Gastrocnemius medialis (tissue), 4 donors: ENCODE measurements around the gene INF2. TPM values are rescaled to one million over a fixed set of nuclear protein-coding genes. Genes with fewer than 3 reads are reported as not detected.

Experiments used
- ATAC-seq, 2 donors: fragments of 150-250 bp; one replicate each; pipeline ENCODE4 v1.9.1; 2016
- DNase-seq, 2 donors: peaks; one replicate each; pipeline ENCODE4 v3.0.0-alpha.2; 2019
- H3K27ac ChIP-seq, 4 donors: fragments of 200-600 bp; sonication (generic); 1 replicate in 1 of 4; 2 replicates in 3 of 4; pipeline ENCODE4 v1.5.1; 2016 to 2018; ENCODE audit warnings: mild to moderate bottlenecking in 2 of 4, moderate library complexity in 1 of 4
- H3K27me3 ChIP-seq, 3 donors: fragments of 200-600 bp; sonication (generic) in 2 of 3; 1 replicate in 1 of 3; 2 replicates in 2 of 3; pipeline versions ENCODE4 v1.5.1 to v1.6.0; 2016 to 2019; ENCODE audit warnings: mild to moderate bottlenecking in 1 of 3, moderate library complexity in 1 of 3
- H3K36me3 ChIP-seq, 2 donors: fragments of 200-600 bp; sonication (generic) in 1 of 2; one replicate each; pipeline ENCODE4 v1.5.1; 2017 to 2018
- H3K4me1 ChIP-seq, 2 donors: fragments of 200-600 bp; sonication (generic) in 1 of 2; one replicate each; pipeline ENCODE4 v1.5.1; 2016 to 2017; ENCODE audit warnings: mild to moderate bottlenecking in 2 of 2
- H3K4me3 ChIP-seq, 4 donors: fragments of 200-600 bp; sonication (generic) in 3 of 4; 1 replicate in 1 of 4; 2 replicates in 3 of 4; pipeline ENCODE4 v1.5.1; 2016 to 2019; ENCODE audit warnings: mild to moderate bottlenecking in 2 of 4
- H3K9me3 ChIP-seq, 3 donors: fragments of 200-600 bp; sonication (generic) in 2 of 3; 1 replicate in 1 of 3; 2 replicates in 2 of 3; pipeline ENCODE4 v1.5.1; 2016 to 2019
- POLR2A ChIP-seq, 2 donors: fragments of 450-650 bp; IDR thresholded peaks; one replicate each; pipeline ENCODE4 v1.6.1; 2017; ENCODE audit warnings: antibody characterized with exemption in 2 of 2, mild to moderate bottlenecking in 2 of 2, moderate library complexity in 2 of 2
- in situ Hi-C, 4 donors: fragments of 200-750 bp; cut with MboI; loops; one replicate each; pipeline versions ENCODE4 v1.15.0 to v1.8.0; 2017; ENCODE audit warnings: low sequenced_read_pairs in 4 of 4
- intact Hi-C: fragments of 100-400 bp; cut with DNase I; formaldehyde crosslinking; loops from one replicate; pipeline ENCODE4 v1.15.1; 2023; ENCODE audit warnings: low total_unique reads
- total RNA-seq, 4 donors: library from RNA; depleted of rRNA; stranded (reverse); fragments of >200 nt; gene quantifications; one replicate each; pipeline versions ENCODE4 v1.1.0 to v1.2.3, GENCODE V29; 2016
- TF ChIP-seq, protein P1 (sequence below), 5 experiments: fragments of 450-650 bp in 3 of 5; fragments of 200-600 bp in 2 of 5; sonication (generic) in 2 of 5; IDR thresholded peaks in 4 of 5; conservative IDR thresholded peaks in 1 of 5; 1 replicate in 4 of 5; 2 replicates in 1 of 5; pipeline ENCODE4 v1.5.1; 2016 to 2019; ENCODE audit warnings: antibody characterized with exemption in 5 of 5, mild to moderate bottlenecking in 3 of 5, moderate library complexity in 3 of 5

The INF2 gene
- total RNA-seq, 4 donors from 2014 or later = 11.6 to 34.6 (median 19.7) TPM

DNA sequence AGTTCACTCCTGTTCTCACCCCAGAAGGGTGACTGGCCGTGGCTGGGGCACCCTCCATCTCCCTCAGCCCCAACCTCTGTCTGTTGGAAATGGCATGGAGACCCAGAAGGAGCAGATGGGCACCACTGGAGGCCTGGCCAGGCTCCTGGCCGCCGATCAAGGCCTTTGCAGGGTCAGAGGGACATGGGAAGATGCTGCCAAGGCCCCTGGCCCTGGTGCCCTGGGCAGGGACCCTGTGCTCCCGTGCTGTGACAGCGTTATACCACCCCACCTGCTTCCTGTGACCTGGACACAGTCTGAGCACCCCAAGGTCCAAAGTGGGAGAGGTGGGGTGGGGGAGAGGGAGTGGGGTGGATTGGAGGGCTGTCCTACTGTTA, 3.5 kb downstream of the INF2 start:
- H3K4me3 ChIP-seq = no peak overlapping the region
- H3K4me1 ChIP-seq = peaks cover 21 to 41% of the 10 kb centered on the region in 2 donors
- no peak for TF ChIP-seq POLR2A (IDR thresholded peaks at IDR 0.05)
- TF ChIP-seq, protein P1, sequence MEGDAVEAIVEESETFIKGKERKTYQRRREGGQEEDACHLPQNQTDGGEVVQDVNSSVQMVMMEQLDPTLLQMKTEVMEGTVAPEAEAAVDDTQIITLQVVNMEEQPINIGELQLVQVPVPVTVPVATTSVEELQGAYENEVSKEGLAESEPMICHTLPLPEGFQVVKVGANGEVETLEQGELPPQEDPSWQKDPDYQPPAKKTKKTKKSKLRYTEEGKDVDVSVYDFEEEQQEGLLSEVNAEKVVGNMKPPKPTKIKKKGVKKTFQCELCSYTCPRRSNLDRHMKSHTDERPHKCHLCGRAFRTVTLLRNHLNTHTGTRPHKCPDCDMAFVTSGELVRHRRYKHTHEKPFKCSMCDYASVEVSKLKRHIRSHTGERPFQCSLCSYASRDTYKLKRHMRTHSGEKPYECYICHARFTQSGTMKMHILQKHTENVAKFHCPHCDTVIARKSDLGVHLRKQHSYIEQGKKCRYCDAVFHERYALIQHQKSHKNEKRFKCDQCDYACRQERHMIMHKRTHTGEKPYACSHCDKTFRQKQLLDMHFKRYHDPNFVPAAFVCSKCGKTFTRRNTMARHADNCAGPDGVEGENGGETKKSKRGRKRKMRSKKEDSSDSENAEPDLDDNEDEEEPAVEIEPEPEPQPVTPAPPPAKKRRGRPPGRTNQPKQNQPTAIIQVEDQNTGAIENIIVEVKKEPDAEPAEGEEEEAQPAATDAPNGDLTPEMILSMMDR (IDR thresholded peaks at IDR 0.05 in 4 of 5, conservative IDR thresholded peaks at IDR 0.05 in 1 of 5) = no peak
- no peaks in the 10 kb centered on the region for H3K27me3 ChIP-seq
- ATAC-seq (no peak), DNase-seq (no peak)
- no peaks in the 10 kb centered on the region for H3K9me3 ChIP-seq
- in situ Hi-C loops = no loop called here
- H3K36me3 ChIP-seq = no peaks in the 10 kb centered on the region
- intact Hi-C loops = no loop called here
- H3K27ac ChIP-seq = peak overlapping the region in 3 of 4 donors; percentile 16 to 28 (median 20)

DNA sequence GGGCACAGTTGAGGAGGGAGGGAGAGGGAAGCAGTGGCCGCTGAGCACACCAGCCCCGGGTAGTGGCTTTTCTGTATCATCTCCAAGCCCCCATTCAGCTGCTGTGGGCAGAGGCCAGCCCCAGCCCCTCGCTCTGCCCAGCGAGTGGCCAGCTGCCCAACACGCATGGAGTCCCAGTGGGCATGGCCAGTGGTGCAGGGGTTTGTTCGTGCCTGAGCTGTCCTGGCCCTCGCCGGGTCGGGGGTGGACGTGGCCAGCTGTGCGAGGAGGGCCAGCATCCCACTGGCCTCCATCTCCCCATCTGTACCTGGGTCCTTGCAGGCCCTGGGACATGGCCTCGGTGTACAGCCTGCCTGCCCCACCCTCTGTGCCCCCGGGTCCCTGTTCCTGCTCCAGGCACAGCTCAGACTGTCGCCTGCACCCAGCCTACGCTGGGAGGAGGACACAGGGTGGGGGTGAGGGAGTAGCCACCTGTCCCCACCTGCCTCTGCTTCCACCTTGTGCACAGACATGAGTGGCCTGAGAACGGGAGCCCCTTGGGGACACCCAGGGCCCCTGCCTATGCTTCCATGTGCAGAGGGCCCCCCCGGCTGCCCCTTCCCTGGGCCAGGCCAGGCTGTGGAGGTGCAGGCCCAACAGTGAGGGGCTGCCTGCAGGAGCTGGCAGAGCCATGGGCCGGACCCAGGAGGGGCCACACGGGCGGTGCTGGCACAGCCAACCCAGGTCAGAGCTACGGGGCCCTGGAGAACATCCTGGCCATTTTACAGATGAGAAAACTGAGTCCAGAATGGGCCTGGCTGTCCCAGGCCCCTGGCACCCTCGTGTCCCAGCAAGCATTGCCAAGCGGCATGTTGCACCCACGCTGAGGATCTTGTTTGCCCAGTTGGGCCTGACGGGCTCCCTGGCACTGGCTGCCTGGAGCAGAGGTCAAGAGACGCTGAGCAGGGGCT, 4.3 kb downstream of the INF2 start:
- no peaks in the 10 kb centered on the region for H3K36me3 ChIP-seq
- H3K9me3 ChIP-seq = no peaks in the 10 kb centered on the region
- H3K27me3 ChIP-seq = no peaks in the 10 kb centered on the region
- no peak for TF ChIP-seq POLR2A (IDR thresholded peaks at IDR 0.05)
- TF ChIP-seq, protein P1 (IDR thresholded peaks at IDR 0.05 in 4 of 5, conservative IDR thresholded peaks at IDR 0.05 in 1 of 5) = no peak
- peak overlapping the region in 2 of 4 donors; percentile 64 to 67 for H3K27ac ChIP-seq
- H3K4me1 ChIP-seq = peaks cover 21 to 40% of the 10 kb centered on the region in 2 donors
- intact Hi-C loops = no loop called here
- in situ Hi-C loops = no loop called here
- ATAC-seq (no peak), DNase-seq (no peak)
- no peak overlapping the region for H3K4me3 ChIP-seq

DNA sequence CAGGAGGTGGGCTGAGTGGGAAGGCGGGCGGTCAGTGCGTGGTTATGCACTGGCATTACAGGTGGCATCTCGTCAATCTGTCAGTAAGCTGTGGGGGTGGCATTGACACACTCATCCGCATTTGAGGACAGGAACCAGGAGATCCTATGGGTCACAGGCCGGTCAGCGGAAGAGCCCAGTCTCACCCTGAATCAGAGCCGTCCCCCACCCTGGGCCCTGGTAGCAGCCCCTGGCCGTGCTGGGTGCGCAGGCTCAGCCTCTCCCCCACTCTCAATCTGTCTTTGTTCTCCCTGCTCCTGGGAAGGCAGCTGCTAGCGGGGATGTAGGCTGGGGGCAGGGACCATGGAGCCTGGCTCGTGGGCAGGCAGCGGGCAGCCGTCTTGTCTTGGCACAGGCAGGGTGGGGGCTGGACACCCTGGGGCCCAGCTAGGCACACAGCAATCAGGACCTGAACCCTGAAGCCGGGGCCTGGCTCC, 5.1 kb downstream of the INF2 start:
- ATAC-seq = no peak
- DNase-seq = no peak
- Histone ChIP-seq H3K4me3 (no peak overlapping the region), H3K4me1 (peaks cover 21 to 38% of the 10 kb centered on the region in 2 donors), H3K27ac (peak overlapping the region in 3 of 4 donors; percentile 60 to 67 (median 64)), H3K27me3 (no peaks in the 10 kb centered on the region), H3K36me3 (no peaks in the 10 kb centered on the region), H3K9me3 (no peaks in the 10 kb centered on the region)
- intact Hi-C loops (no loop called here), in situ Hi-C loops (no loop called here)
- no peak for TF ChIP-seq POLR2A (IDR thresholded peaks at IDR 0.05)
- TF ChIP-seq, protein P1 (IDR thresholded peaks at IDR 0.05 in 4 of 5, conservative IDR thresholded peaks at IDR 0.05 in 1 of 5) = no peak

DNA sequence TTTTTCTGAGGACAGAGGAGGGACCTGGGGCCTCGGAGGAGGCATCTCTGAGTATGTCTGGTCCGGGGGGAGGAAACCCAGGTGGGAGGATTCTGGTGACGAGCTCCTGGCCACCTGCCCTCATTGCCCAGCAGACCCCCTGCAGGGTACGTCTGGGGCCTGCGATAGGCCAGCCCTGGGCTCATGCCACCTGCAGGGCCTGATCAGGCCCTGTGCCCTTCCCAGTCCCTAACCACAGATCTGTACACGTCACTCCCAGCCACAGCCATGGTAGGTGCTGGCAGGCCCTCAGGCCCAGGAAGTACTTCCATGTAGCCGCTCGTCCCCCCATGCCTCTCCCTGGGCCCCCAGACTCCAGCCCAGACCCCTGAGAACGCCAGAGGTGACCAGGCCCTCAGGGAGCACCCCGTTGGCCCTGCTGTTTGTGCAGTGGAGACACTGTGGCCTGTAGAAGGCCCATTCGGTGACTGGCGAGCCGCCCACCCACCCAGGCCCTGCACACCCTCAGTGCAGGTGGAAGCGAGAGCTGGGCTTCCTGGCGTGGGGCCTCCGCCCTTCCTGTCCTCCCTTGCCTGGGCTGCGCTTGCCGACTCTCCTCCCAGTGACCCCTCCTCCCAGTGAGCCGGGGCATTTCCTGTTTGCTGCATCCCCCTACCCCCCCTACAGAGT, 5.7 kb downstream of the INF2 start:
- TF ChIP-seq, protein P1 (IDR thresholded peaks at IDR 0.05 in 4 of 5, conservative IDR thresholded peaks at IDR 0.05 in 1 of 5) = no peak
- TF ChIP-seq POLR2A (IDR thresholded peaks at IDR 0.05) = no peak
- peaks cover 21 to 36% of the 10 kb centered on the region in 2 donors for H3K4me1 ChIP-seq
- H3K27me3 ChIP-seq = no peaks in the 10 kb centered on the region
- DNase-seq (no peak), ATAC-seq (no peak)
- H3K27ac ChIP-seq = peak overlapping the region; percentile 41 to 67 (median 62)
- in situ Hi-C loops = no loop called here
- intact Hi-C loops = no loop called here
- no peaks in the 10 kb centered on the region for H3K36me3 ChIP-seq
- no peaks in the 10 kb centered on the region for H3K9me3 ChIP-seq
- peak overlapping the region in 1 of 4 donors; percentile 1 for H3K4me3 ChIP-seq
